Erythroblast (primary cell): ENCODE data around the gene SNRPD2.

ENCODE experiments used
- GATA1 ChIP-seq: IDR thresholded peaks from 2 replicates; pipeline ENCODE4 v1.6.1; 2011; ENCODE audit warnings: low read depth, mild to moderate bottlenecking, control low read depth, low read length, moderate library complexity
- POLR2A ChIP-seq: IDR thresholded peaks from 2 replicates; pipeline ENCODE4 v1.6.1; 2011; ENCODE audit warnings: mild to moderate bottlenecking, low read length

- TF ChIP-seq POLR2A (no peak), GATA1 (no peak)
Measured at GRCh38 chr19:45677351-45678230, 14.2 kb downstream of the SNRPD2 start.
